ENCODE results near the gene KRTAP10-7. TPM values are rescaled to one million over a fixed set of nuclear protein-coding genes. Genes with fewer than 3 reads are reported as not detected.

Gene KRTAP10-7
- total RNA-seq, 1 donor from 2014 or later, result not detected

DNA sequence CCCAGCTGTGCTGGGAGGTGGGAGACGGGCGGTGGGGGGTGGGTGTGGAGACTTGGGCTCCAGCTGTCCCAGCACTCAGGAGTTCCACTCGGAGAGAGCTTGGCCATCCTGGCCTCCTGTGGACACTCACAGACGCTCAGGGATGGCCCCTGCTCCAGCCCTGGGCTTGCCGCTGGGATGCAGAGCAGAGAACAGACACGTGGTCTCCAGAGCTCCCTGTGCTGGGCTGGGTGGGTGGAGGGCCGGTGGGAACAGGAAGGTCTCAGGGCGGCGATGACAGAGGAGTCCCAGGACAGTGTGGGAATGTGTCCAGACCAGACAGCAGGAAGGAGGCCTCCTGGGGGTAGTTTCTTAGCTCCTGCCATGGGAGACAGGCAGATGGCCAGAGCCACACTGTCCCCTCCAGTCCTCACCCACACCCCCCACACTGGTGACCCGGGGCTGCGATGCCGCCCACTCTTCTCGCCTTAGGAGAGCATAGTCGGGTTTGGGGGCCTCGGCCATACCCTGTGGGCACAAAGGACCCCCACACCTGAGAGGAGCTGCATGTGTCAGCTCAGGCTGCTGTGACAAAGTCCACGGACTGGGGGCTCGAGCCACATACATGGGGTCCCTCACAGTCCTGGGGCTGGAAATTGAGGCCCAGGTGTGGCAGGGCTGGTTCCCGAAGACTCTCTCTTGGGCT is 28.5 kb downstream of the KRTAP10-7 start:
- no peaks in the 10 kb centered on the region for H3K79me2 ChIP-seq (ENCODE audit: low read depth)
- H2AFZ ChIP-seq (replicated peaks), result no peak overlapping the region
- Mint-ChIP-seq H3K4me1 (no peaks in the 10 kb centered on the region), H3K9me3 (peaks cover 41% of the 10 kb centered on the region), H3K4me3 (no peak overlapping the region), H3K27ac (no peak overlapping the region), H3K27me3 (ENCODE audit: insufficient read depth, low read depth) (peaks cover 2% of the 10 kb centered on the region), H3K36me3 (no peaks in the 10 kb centered on the region)
- no peaks in the 10 kb centered on the region for H3K4me1 ChIP-seq
- H3K27ac ChIP-seq, result no peak overlapping the region
- TF ChIP-seq EZH2phosphoT487 (IDR thresholded peaks at IDR 0.05), result no peak
- no peak for DNase-seq (ENCODE audit: low spot score)
- H3K9ac ChIP-seq, result no peak overlapping the region
- H3K36me3 ChIP-seq, result no peaks in the 10 kb centered on the region
- peaks cover 2% of the 10 kb centered on the region for H3F3A ChIP-seq (ENCODE audit: low read depth)
- H4K20me1 ChIP-seq (ENCODE audit: low read depth), result no peaks in the 10 kb centered on the region
- H3K4me2 ChIP-seq, result no peak overlapping the region
- peaks cover 13% of the 10 kb centered on the region for H3K9me3 ChIP-seq (ENCODE audit: low read depth)
- no peaks in the 10 kb centered on the region for H3K27me3 ChIP-seq
- H3K4me3 ChIP-seq, result no peak overlapping the region

DNA sequence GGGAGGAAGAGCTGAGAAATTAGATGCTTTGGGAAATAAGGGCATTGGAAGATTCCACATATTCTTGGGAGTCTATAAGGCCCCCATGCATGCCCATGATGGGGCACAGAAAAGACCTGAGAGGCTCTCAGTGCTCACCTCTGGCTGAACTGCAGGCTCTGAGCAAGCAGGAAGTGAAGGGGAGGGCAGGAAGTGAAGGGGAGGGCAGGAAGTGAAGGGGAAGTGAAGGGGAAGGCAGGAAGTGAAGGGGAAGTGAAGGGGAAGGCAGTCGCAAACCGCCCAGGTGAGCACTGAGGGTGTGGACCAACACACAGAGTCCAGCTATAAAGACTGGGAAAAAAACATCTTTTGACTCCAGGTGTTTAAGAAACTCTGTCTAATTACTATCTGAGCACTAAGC is 30.0 kb downstream of the KRTAP10-7 start:
- Histone ChIP-seq H3K9ac (no peak overlapping the region), H3F3A (ENCODE audit: low read depth) (peaks cover 2% of the 10 kb centered on the region), H4K20me1 (ENCODE audit: low read depth) (no peaks in the 10 kb centered on the region), H2AFZ (replicated peaks) (no peak overlapping the region), H3K27ac (no peak overlapping the region), H3K4me1 (no peaks in the 10 kb centered on the region), H3K79me2 (ENCODE audit: low read depth) (no peaks in the 10 kb centered on the region), H3K4me3 (no peak overlapping the region), H3K27me3 (no peaks in the 10 kb centered on the region), H3K36me3 (no peaks in the 10 kb centered on the region), H3K4me2 (no peak overlapping the region), H3K9me3 (ENCODE audit: low read depth) (peaks cover 8% of the 10 kb centered on the region)
- no peak for DNase-seq (ENCODE audit: low spot score)
- H3K9me3 Mint-ChIP-seq, result peaks cover 31% of the 10 kb centered on the region
- H3K27me3 Mint-ChIP-seq (ENCODE audit: insufficient read depth, low read depth), result peaks cover 2% of the 10 kb centered on the region
- no peaks in the 10 kb centered on the region for H3K36me3 Mint-ChIP-seq
- TF ChIP-seq EZH2phosphoT487 (IDR thresholded peaks at IDR 0.05) (no peak), EZH2 (IDR thresholded peaks at IDR 0.05) (no peak)
- TF ChIP-seq, protein P1, sequence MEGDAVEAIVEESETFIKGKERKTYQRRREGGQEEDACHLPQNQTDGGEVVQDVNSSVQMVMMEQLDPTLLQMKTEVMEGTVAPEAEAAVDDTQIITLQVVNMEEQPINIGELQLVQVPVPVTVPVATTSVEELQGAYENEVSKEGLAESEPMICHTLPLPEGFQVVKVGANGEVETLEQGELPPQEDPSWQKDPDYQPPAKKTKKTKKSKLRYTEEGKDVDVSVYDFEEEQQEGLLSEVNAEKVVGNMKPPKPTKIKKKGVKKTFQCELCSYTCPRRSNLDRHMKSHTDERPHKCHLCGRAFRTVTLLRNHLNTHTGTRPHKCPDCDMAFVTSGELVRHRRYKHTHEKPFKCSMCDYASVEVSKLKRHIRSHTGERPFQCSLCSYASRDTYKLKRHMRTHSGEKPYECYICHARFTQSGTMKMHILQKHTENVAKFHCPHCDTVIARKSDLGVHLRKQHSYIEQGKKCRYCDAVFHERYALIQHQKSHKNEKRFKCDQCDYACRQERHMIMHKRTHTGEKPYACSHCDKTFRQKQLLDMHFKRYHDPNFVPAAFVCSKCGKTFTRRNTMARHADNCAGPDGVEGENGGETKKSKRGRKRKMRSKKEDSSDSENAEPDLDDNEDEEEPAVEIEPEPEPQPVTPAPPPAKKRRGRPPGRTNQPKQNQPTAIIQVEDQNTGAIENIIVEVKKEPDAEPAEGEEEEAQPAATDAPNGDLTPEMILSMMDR (IDR thresholded peaks at IDR 0.05), result no peak
- no peak overlapping the region for H3K27ac Mint-ChIP-seq
- H3K4me3 Mint-ChIP-seq, result no peak overlapping the region
- no peaks in the 10 kb centered on the region for H3K4me1 Mint-ChIP-seq

DNA sequence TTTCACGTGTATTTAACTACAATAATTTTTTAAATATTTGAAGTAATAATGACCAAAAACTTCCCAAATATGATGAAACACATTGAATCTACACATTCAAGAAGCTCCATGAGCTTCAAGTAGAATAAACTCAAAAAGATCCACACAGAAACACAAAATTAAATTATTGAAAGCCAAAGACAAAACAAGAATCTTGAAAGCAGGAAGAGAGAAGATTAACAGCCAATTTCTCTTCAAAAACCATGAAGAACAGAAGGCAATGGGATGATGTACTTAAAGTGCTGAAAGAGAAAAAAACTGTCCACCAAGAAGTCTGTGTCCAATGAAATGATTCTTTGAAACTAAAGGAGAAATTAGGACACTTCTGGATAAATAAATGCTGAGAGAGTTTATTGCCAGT is 31.7 kb downstream of the KRTAP10-7 start:
- Mint-ChIP-seq H3K27me3 (ENCODE audit: insufficient read depth, low read depth) (peaks cover 6% of the 10 kb centered on the region), H3K9me3 (peaks cover 29% of the 10 kb centered on the region), H3K4me1 (peaks cover under 1% of the 10 kb centered on the region), H3K4me3 (no peak overlapping the region), H3K27ac (no peak overlapping the region), H3K36me3 (no peaks in the 10 kb centered on the region)
- TF ChIP-seq, protein P1 (IDR thresholded peaks at IDR 0.05), result no peak
- TF ChIP-seq EZH2 (IDR thresholded peaks at IDR 0.05), result no peak
- no peak for TF ChIP-seq EZH2phosphoT487 (IDR thresholded peaks at IDR 0.05)
- H3K4me1 ChIP-seq, result peaks cover 3% of the 10 kb centered on the region
- H3K79me2 ChIP-seq (ENCODE audit: low read depth), result no peaks in the 10 kb centered on the region
- H3K4me3 ChIP-seq, result no peak overlapping the region
- no peak overlapping the region for H3K27ac ChIP-seq
- no peak overlapping the region for H3K9ac ChIP-seq
- peaks cover 2% of the 10 kb centered on the region for H3F3A ChIP-seq (ENCODE audit: low read depth)
- H3K27me3 ChIP-seq, result no peaks in the 10 kb centered on the region
- peaks cover 8% of the 10 kb centered on the region for H3K9me3 ChIP-seq (ENCODE audit: low read depth)
- DNase-seq (ENCODE audit: low spot score), result no peak
- no peak overlapping the region for H3K4me2 ChIP-seq
- no peaks in the 10 kb centered on the region for H4K20me1 ChIP-seq (ENCODE audit: low read depth)
- no peak overlapping the region for H2AFZ ChIP-seq (replicated peaks)
- no peaks in the 10 kb centered on the region for H3K36me3 ChIP-seq
